Measurements from ENCODE around the gene TARBP1. TPM values are rescaled to one million over a fixed set of nuclear protein-coding genes. Genes with fewer than 3 reads are reported as not detected.
"Not testable (repeated sequence)": the region's sequence is repeated elsewhere in the genome, so short reads cannot be mapped to it uniquely, and the experiment has no call there.

Gene TARBP1
- total RNA-seq, 1 donor from 2014 or later, result 15.0 TPM

- no peak for TF ChIP-seq CTCF (IDR thresholded peaks at IDR 0.05; ENCODE audit: insufficient read depth, low read length, severe bottlenecking)
These were observed 28.8 kb upstream of the TARBP1 start for GRCh38 chr1:234507626-234508387.

GRCh38 chr1:234507089-234507488 is 28.1 kb upstream of the TARBP1 start:
- no peak for FAIRE-seq
- no peak for DNase-seq (ENCODE audit: low read depth)
- no peak overlapping the region for H3K4me3 ChIP-seq (ENCODE audit: low read depth, low read length)
- no peaks in the 10 kb centered on the region for H3K36me3 ChIP-seq (ENCODE audit: control insufficient read depth, insufficient read depth, low read length)
- no peaks in the 10 kb centered on the region for H3K27me3 ChIP-seq (ENCODE audit: control insufficient read depth, insufficient read depth, low read length)
- TF ChIP-seq CTCF (IDR thresholded peaks at IDR 0.05; ENCODE audit: insufficient read depth, low read length, severe bottlenecking), result no peak

More at GRCh38 chr1:234507626-234508387, 28.8 kb upstream of the TARBP1 start:
- H3K27me3 ChIP-seq (ENCODE audit: control insufficient read depth, insufficient read depth, low read length), result no peaks in the 10 kb centered on the region
- FAIRE-seq, result no peak
- no peak for DNase-seq (ENCODE audit: low read depth)
- no peak overlapping the region for H3K4me3 ChIP-seq (ENCODE audit: low read depth, low read length)
- H3K36me3 ChIP-seq (ENCODE audit: control insufficient read depth, insufficient read depth, low read length), result no peaks in the 10 kb centered on the region

- no peaks in the 10 kb centered on the region for H3K27me3 ChIP-seq (ENCODE audit: control insufficient read depth, insufficient read depth, low read length)
These were observed 26.8 kb upstream of the TARBP1 start for GRCh38 chr1:234505769-234506102.

GRCh38 chr1:234504969-234505768 is 26.2 kb upstream of the TARBP1 start:
- DNase-seq (ENCODE audit: low read depth) (no peak), FAIRE-seq (peak; percentile 28)
- TF ChIP-seq CTCF (IDR thresholded peaks at IDR 0.05; ENCODE audit: insufficient read depth, low read length, severe bottlenecking), result no peak
- no peaks in the 10 kb centered on the region for H3K36me3 ChIP-seq (ENCODE audit: control insufficient read depth, insufficient read depth, low read length)
- H3K27me3 ChIP-seq (ENCODE audit: control insufficient read depth, insufficient read depth, low read length), result no peaks in the 10 kb centered on the region
- no peak overlapping the region for H3K4me3 ChIP-seq (ENCODE audit: low read depth, low read length)

More at GRCh38 chr1:234505769-234506102, 26.8 kb upstream of the TARBP1 start:
- H3K36me3 ChIP-seq (ENCODE audit: control insufficient read depth, insufficient read depth, low read length), result no peaks in the 10 kb centered on the region
- peak; percentile 97 for DNase-seq (ENCODE audit: low read depth)
- no peak for TF ChIP-seq CTCF (IDR thresholded peaks at IDR 0.05; ENCODE audit: insufficient read depth, low read length, severe bottlenecking)
- H3K4me3 ChIP-seq (ENCODE audit: low read depth, low read length), result no peak overlapping the region
- FAIRE-seq, result no peak

GRCh38 chr1:234504251-234504650 is 25.3 kb upstream of the TARBP1 start:
- not testable (repeated sequence) for DNase-seq (ENCODE audit: low read depth); H3K27me3 ChIP-seq (ENCODE audit: control insufficient read depth, insufficient read depth, low read length); H3K36me3 ChIP-seq (ENCODE audit: control insufficient read depth, insufficient read depth, low read length); FAIRE-seq; H3K4me3 ChIP-seq (ENCODE audit: low read depth, low read length)

All from bronchial epithelial cell (primary cell).